A673 (cell line): ENCODE measurements around the gene RPS6KA2.

Experiments used
- EZH2 ChIP-seq: fragments of 200-600 bp; sonication (generic); IDR thresholded peaks from 2 replicates; pipeline ENCODE4 v1.6.1; 2017; ENCODE audit warnings: borderline replicate concordance, low read depth, mild to moderate bottlenecking, mixed read lengths, antibody characterized with exemption, low read length; ENCODE audit not compliant: poor library complexity, severe bottlenecking
- TF ChIP-seq, protein P1 (sequence below): fragments of 300-800, 200-600 bp; sonication (generic); conservative IDR thresholded peaks from 2 replicates; pipeline ENCODE4 v1.5.1; 2017; ENCODE audit warnings: low read depth, mild to moderate bottlenecking, antibody characterized with exemption, low read length, moderate library complexity, mixed read lengths

DNA sequence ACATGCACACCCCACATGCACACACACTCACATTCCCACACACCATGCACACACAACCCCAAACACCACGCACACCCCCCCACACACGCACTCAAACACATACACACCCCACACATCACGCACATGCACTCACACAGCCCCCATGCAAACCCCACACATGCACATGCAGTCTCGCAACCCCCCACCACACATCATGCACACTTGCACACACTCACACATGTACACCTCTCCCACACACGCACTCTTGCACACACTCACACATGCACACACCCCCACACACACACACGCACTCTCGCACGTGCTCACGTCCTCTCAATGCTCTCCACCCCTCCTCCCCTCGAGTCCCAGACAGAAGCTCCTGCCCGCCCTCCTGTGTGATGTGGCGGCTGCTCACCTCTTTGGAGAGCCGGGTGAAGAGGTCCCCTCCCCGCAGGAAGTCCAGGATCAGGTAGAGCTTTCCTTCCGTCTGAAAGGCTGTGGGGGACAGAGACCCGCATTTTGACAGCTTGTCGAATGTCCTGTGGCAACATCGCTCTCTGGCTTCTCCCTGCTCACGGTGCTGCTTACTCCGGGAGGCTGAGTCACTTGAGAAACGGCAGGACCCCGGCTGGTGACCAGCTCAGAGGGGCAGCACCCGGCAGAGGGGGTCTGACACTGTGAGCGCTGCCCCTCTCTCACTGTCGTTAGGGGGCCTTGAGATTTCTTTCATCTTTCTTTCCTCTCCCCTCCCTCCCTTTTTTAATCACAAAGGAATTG, 119.1 kb downstream of the RPS6KA2 start:
- TF ChIP-seq, protein P1, sequence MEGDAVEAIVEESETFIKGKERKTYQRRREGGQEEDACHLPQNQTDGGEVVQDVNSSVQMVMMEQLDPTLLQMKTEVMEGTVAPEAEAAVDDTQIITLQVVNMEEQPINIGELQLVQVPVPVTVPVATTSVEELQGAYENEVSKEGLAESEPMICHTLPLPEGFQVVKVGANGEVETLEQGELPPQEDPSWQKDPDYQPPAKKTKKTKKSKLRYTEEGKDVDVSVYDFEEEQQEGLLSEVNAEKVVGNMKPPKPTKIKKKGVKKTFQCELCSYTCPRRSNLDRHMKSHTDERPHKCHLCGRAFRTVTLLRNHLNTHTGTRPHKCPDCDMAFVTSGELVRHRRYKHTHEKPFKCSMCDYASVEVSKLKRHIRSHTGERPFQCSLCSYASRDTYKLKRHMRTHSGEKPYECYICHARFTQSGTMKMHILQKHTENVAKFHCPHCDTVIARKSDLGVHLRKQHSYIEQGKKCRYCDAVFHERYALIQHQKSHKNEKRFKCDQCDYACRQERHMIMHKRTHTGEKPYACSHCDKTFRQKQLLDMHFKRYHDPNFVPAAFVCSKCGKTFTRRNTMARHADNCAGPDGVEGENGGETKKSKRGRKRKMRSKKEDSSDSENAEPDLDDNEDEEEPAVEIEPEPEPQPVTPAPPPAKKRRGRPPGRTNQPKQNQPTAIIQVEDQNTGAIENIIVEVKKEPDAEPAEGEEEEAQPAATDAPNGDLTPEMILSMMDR: no peak
- TF ChIP-seq EZH2: no peak
